PC-3 (cell line): ENCODE measurements around the gene ARHGEF6. TPM values are rescaled to one million over a fixed set of nuclear protein-coding genes. Genes with fewer than 3 reads are reported as not detected.

Experiments used
- ATAC-seq: fragments of 200-7000 bp; cut with Tn5 transposase; 2 replicates; pipeline ENCODE4 v1.9.1; 2020; ENCODE audit warnings: mild to moderate bottlenecking, moderate library complexity
- BruUV-seq: library from RNA; stranded (reverse); fragments of 400-500 nt; replicated peaks from 2 replicates; lab custom pipeline; 2021; lab: Mats Ljungman, UMichigan
- CTCF ChIA-PET: fragments of 300-600 bp; sonication (Branson Sonifier 250); formaldehyde crosslinking; loops from one replicate; lab custom pipeline; 2022; ENCODE audit warnings: antibody characterized with exemption; lab: Charles Lee
- POLR2A ChIA-PET: fragments of 300-600 bp; sonication (Branson Sonifier 250); formaldehyde crosslinking; loops from one replicate; lab custom pipeline; 2022; ENCODE audit warnings: antibody characterized with exemption; ENCODE audit not compliant: unreplicated experiment; lab: Charles Lee
- DNase-seq: peaks from one replicate; pipeline ENCODE4 v3.0.0-alpha.2; 2015
- H2AFZ ChIP-seq: fragments of 300-600 bp; sonication (generic); 2 replicates; pipeline ENCODE4 v1.6.0; 2016; ENCODE audit warnings: antibody characterized with exemption, low read length
- H3F3A ChIP-seq: fragments of 300-600 bp; sonication (generic); one replicate; pipeline ENCODE4 v1.6.0; 2017; ENCODE audit warnings: antibody characterized with exemption, low read length, control low read depth, mild to moderate bottlenecking; ENCODE audit not compliant: unreplicated experiment
- H3K27ac ChIP-seq: fragments of 300-600 bp; sonication (generic); 2 replicates; pipeline ENCODE4 v1.5.1; 2016; ENCODE audit warnings: mild to moderate bottlenecking, low read length
- H3K27me3 ChIP-seq: fragments of 300-600 bp; sonication (generic); 2 replicates; pipeline ENCODE4 v1.6.1; 2016; ENCODE audit warnings: low read length, mixed read lengths
- H3K36me3 ChIP-seq: fragments of 300-600 bp; sonication (generic); 2 replicates; pipeline ENCODE4 v1.6.1; 2016; ENCODE audit warnings: low read depth, mixed run types, low read length, mixed read lengths
- H3K4me1 ChIP-seq: fragments of 300-600 bp; sonication (generic); 2 replicates; pipeline ENCODE4 v1.5.1; 2016; ENCODE audit warnings: low read length; ENCODE audit not compliant: insufficient read depth
- H3K4me2 ChIP-seq: fragments of 300-600 bp; sonication (generic); 2 replicates; pipeline ENCODE4 v1.6.0; 2016; ENCODE audit warnings: low read length
- H3K4me3 ChIP-seq: fragments of 300-600 bp; sonication (generic); 2 replicates; pipeline ENCODE4 v1.5.1; 2016; ENCODE audit warnings: mild to moderate bottlenecking, low read length, mixed read lengths
- H3K79me2 ChIP-seq: fragments of 300-600 bp; sonication (generic); 2 replicates; pipeline ENCODE4 v1.6.1; 2017; ENCODE audit warnings: low read length, mixed read lengths
- H3K9ac ChIP-seq: fragments of 300-600 bp; sonication (generic); 2 replicates; pipeline ENCODE4 v1.6.0; 2016; ENCODE audit warnings: mild to moderate bottlenecking, low read length
- H3K9me2 ChIP-seq: fragments of 300-600 bp; sonication (generic); replicated peaks from 2 replicates; pipeline ENCODE4 v1.6.1; 2016; ENCODE audit warnings: mixed run types, low read length, mixed read lengths
- H3K9me3 ChIP-seq: fragments of 300-600 bp; sonication (generic); 2 replicates; pipeline ENCODE4 v1.6.1; 2016; ENCODE audit warnings: low read length, mixed read lengths
- H4K20me1 ChIP-seq: fragments of 300-600 bp; sonication (generic); 2 replicates; pipeline ENCODE4 v1.6.1; 2016; ENCODE audit warnings: low read length, mixed read lengths
- CTCF ChIP-seq: fragments of 300-600 bp; sonication (generic); conservative IDR thresholded peaks from 2 replicates; pipeline ENCODE4 v1.5.1; 2017; ENCODE audit warnings: antibody characterized with exemption, low read depth, mild to moderate bottlenecking, low read length
- EZH2 ChIP-seq: fragments of 300-600 bp; sonication (generic); IDR thresholded peaks from one replicate; pipeline ENCODE4 v1.6.1; 2017; ENCODE audit warnings: antibody characterized with exemption, mild to moderate bottlenecking, low read length; ENCODE audit not compliant: unreplicated experiment
- EZH2phosphoT487 ChIP-seq: fragments of 300-600 bp; sonication (generic); IDR thresholded peaks from 2 replicates; pipeline ENCODE4 v1.6.1; 2018; ENCODE audit warnings: mild to moderate bottlenecking, antibody characterized with exemption, low read length, borderline replicate concordance
- intact Hi-C: fragments of 100-400 bp; cut with micrococcal nuclease; formaldehyde crosslinking; loops from 2 replicates; pipeline ENCODE4 v1.9.0; 2023
- total RNA-seq: library from RNA; depleted of rRNA; stranded (reverse); fragments of >200 nt; gene quantifications from 2 replicates; pipeline ENCODE4 v1.2.3, GENCODE V29; 2014

ARHGEF6 gene
- total RNA-seq, 1 experiment from 2014 or later: 3.3 TPM

GRCh38 chrX:136762820-136763452, 17.8 kb downstream of the ARHGEF6 start:
- Histone ChIP-seq H3K9me2 (no peaks in the 10 kb centered on the region), H2AFZ (no peak overlapping the region), H3K36me3 (no peaks in the 10 kb centered on the region), H3K27ac (no peak overlapping the region), H3K9me3 (no peaks in the 10 kb centered on the region), H4K20me1 (no peaks in the 10 kb centered on the region), H3K4me1 (peaks cover 10% of the 10 kb centered on the region), H3F3A (no peaks in the 10 kb centered on the region), H3K4me3 (no peak overlapping the region), H3K27me3 (no peaks in the 10 kb centered on the region), H3K4me2 (no peak overlapping the region), H3K9ac (no peak overlapping the region), H3K79me2 (no peaks in the 10 kb centered on the region)
- intact Hi-C loops: no loop called here
- BruUV-seq: no TSS peak
- ChIA-PET CTCF (no interaction called here), POLR2A (no interaction called here)
- DNase-seq (no peak), ATAC-seq (no peak)
- TF ChIP-seq EZH2phosphoT487: no peak
- TF ChIP-seq EZH2: no peak
- TF ChIP-seq CTCF: no peak

- Histone ChIP-seq H3K27me3 (no peaks in the 10 kb centered on the region), H3K9ac (no peak overlapping the region), H3K9me3 (no peaks in the 10 kb centered on the region), H4K20me1 (no peaks in the 10 kb centered on the region), H3K9me2 (no peaks in the 10 kb centered on the region), H3K4me2 (no peak overlapping the region), H2AFZ (no peak overlapping the region), H3F3A (no peaks in the 10 kb centered on the region), H3K4me3 (no peak overlapping the region), H3K27ac (no peak overlapping the region), H3K4me1 (peaks cover 4% of the 10 kb centered on the region), H3K79me2 (no peaks in the 10 kb centered on the region), H3K36me3 (no peaks in the 10 kb centered on the region)
- intact Hi-C loops: no loop called here
- ChIA-PET CTCF (no interaction called here), POLR2A (no interaction called here)
- ATAC-seq: no peak
- no peak for TF ChIP-seq EZH2phosphoT487
- TF ChIP-seq CTCF: no peak
- TF ChIP-seq EZH2: no peak
- no peak for DNase-seq
- no TSS peak for BruUV-seq
These were observed 19.3 kb downstream of the ARHGEF6 start for GRCh38 chrX:136761421-136761820.

- TF ChIP-seq CTCF (no peak), EZH2 (no peak), EZH2phosphoT487 (no peak)
- CTCF ChIA-PET: no interaction called here
These were observed 20.8 kb downstream of the ARHGEF6 start for GRCh38 chrX:136759968-136760367.

More at GRCh38 chrX:136759968-136760367, 20.8 kb downstream of the ARHGEF6 start:
- no TSS peak for BruUV-seq
- H3K9me3 ChIP-seq: no peaks in the 10 kb centered on the region
- intact Hi-C loops: no loop called here
- no peaks in the 10 kb centered on the region for H3K79me2 ChIP-seq
- no peak overlapping the region for H3K4me3 ChIP-seq
- H3K36me3 ChIP-seq: no peaks in the 10 kb centered on the region
- no peak overlapping the region for H3K9ac ChIP-seq
- POLR2A ChIA-PET: no interaction called here
- H3K4me1 ChIP-seq: no peaks in the 10 kb centered on the region
- H2AFZ ChIP-seq: no peak overlapping the region
- H3K27me3 ChIP-seq: no peaks in the 10 kb centered on the region
- no peaks in the 10 kb centered on the region for H4K20me1 ChIP-seq
- H3F3A ChIP-seq: no peaks in the 10 kb centered on the region
- no peak for ATAC-seq
- no peak overlapping the region for H3K4me2 ChIP-seq
- no peak for DNase-seq
- H3K27ac ChIP-seq: no peak overlapping the region
- no peaks in the 10 kb centered on the region for H3K9me2 ChIP-seq
